Endothelial cell of umbilical vein (primary cell): ENCODE data around the gene RAB3IP. TPM values are rescaled to one million over a fixed set of nuclear protein-coding genes. Genes with fewer than 3 reads are reported as not detected.

Experiments used
- BruUV-seq: library from RNA; stranded (reverse); fragments of 400-500 nt; replicated peaks from 2 replicates; lab custom pipeline; 2021; lab: Mats Ljungman, UMichigan
- CTCF ChIA-PET: fragments of 300-600, 350-600 bp; sonication (Branson Sonifier 250); formaldehyde crosslinking; loops from one replicate; lab custom pipeline; 2021; ENCODE audit warnings: antibody characterized with exemption, inconsistent platforms; lab: Charles Lee
- POLR2A ChIA-PET: fragments of 300-600, 350-600 bp; sonication (Branson Sonifier 250); formaldehyde crosslinking; loops from one replicate; lab custom pipeline; 2021; ENCODE audit warnings: antibody characterized with exemption, inconsistent platforms; lab: Charles Lee
- DNase-seq: peaks from one replicate; pipeline ENCODE4 v3.0.0-alpha.2; 2011; ENCODE audit warnings: low read depth, low spot score
- FAIRE-seq: peaks from 2 replicates; lab custom pipeline; 2011; peaks lifted over from hg19 to GRCh38; lab: Jason Lieb, UNC
- H2AFZ ChIP-seq: 2 replicates; pipeline ENCODE4 v1.6.0; 2012; ENCODE audit warnings: low read depth, low read length, control low read depth, inconsistent platforms
- H3K27ac ChIP-seq: 2 replicates; pipeline ENCODE4 v1.5.1; 2011; ENCODE audit warnings: low read depth, mild to moderate bottlenecking, control low read depth, low read length, moderate library complexity; ENCODE audit not compliant: insufficient read depth
- H3K27me3 ChIP-seq, 2 experiments: 2 replicates each; pipeline versions ENCODE4 v1.6.0 to v1.6.1; 2011; ENCODE audit warnings: low read length in 2 of 2, mixed read lengths in 1 of 2; ENCODE audit not compliant: control insufficient read depth in 2 of 2, insufficient read depth in 2 of 2
- H3K36me3 ChIP-seq, 2 experiments: 2 replicates in 1 of 2; 3 replicates in 1 of 2; pipeline ENCODE4 v1.5.1; 2011; ENCODE audit warnings: low read length in 2 of 2, mild to moderate bottlenecking in 1 of 2, moderate library complexity in 1 of 2; ENCODE audit not compliant: control insufficient read depth in 2 of 2, insufficient read depth in 2 of 2; ENCODE audit errors: extremely low read depth in 1 of 2
- H3K4me1 ChIP-seq: 3 replicates; pipeline ENCODE4 v1.5.1; 2011; ENCODE audit warnings: mild to moderate bottlenecking, low read length; ENCODE audit not compliant: control insufficient read depth, insufficient read depth; ENCODE audit errors: extremely low read depth
- H3K4me2 ChIP-seq: 2 replicates; pipeline ENCODE4 v1.6.1; 2011; ENCODE audit warnings: low read length, control low read depth, mixed read lengths; ENCODE audit not compliant: insufficient read depth
- H3K4me3 ChIP-seq, 3 experiments: fragments of 200-600 bp in 1 of 3; sonication (generic), shearing (Covaris generic) in 1 of 3; replicated peaks in 1 of 3; 2 replicates each; pipeline ENCODE4 v1.5.1; 2011 to 2016; ENCODE audit warnings: control low read depth in 3 of 3, low read length in 3 of 3, mild to moderate bottlenecking in 2 of 3, inconsistent platforms in 1 of 3, low read depth in 1 of 3, moderate library complexity in 1 of 3; ENCODE audit not compliant: insufficient read depth in 1 of 3
- H3K79me2 ChIP-seq: 2 replicates; pipeline ENCODE4 v1.6.0; 2012; ENCODE audit warnings: low read length, inconsistent platforms; ENCODE audit not compliant: control insufficient read depth, insufficient read depth
- H3K9ac ChIP-seq: replicated peaks from 2 replicates; pipeline ENCODE3; 2011; ENCODE audit warnings: low read length, control low read depth; ENCODE audit not compliant: insufficient read depth; ENCODE audit errors: extremely low read depth
- H3K9me1 ChIP-seq: replicated peaks from 3 replicates; pipeline ENCODE4 v1.6.0; 2011; ENCODE audit warnings: mild to moderate bottlenecking, low read length; ENCODE audit not compliant: control insufficient read depth, insufficient read depth; ENCODE audit errors: extremely low read depth
- H3K9me3 ChIP-seq: replicated peaks from 2 replicates; pipeline ENCODE4 v1.5.1; 2012; ENCODE audit warnings: low read length, inconsistent platforms; ENCODE audit not compliant: control insufficient read depth, insufficient read depth
- H4K20me1 ChIP-seq: replicated peaks from 2 replicates; pipeline ENCODE3; 2011; ENCODE audit warnings: mild to moderate bottlenecking, low read length; ENCODE audit not compliant: control insufficient read depth, insufficient read depth; ENCODE audit errors: extremely low read depth
- EZH2 ChIP-seq: IDR thresholded peaks from 2 replicates; pipeline ENCODE4 v1.6.1; 2012; ENCODE audit warnings: borderline replicate concordance, low read depth, mild to moderate bottlenecking, moderate library complexity, low read length, inconsistent platforms; ENCODE audit not compliant: severe bottlenecking
- FOS ChIP-seq: IDR thresholded peaks from 2 replicates; pipeline ENCODE4 v1.6.1; 2011; ENCODE audit warnings: mild to moderate bottlenecking, low read length, moderate library complexity, borderline replicate concordance; ENCODE audit not compliant: insufficient read depth
- GATA2 ChIP-seq: IDR thresholded peaks from 2 replicates; pipeline ENCODE4 v1.7.0; 2011; ENCODE audit warnings: low read depth, mild to moderate bottlenecking, moderate library complexity, mixed read lengths, low read length; ENCODE audit not compliant: insufficient read length, insufficient read depth
- JUN ChIP-seq: IDR thresholded peaks from 2 replicates; pipeline ENCODE4 v1.6.1; 2011; ENCODE audit warnings: borderline replicate concordance, low read depth; ENCODE audit not compliant: insufficient read length, insufficient read depth
- MYC ChIP-seq: IDR thresholded peaks from one replicate; pipeline ENCODE4 v1.6.1; 2011; ENCODE audit warnings: mild to moderate bottlenecking, low read depth, low read length
- POLR2A ChIP-seq: IDR thresholded peaks from 2 replicates; pipeline ENCODE4 v1.6.1; 2012; ENCODE audit warnings: low read depth, mild to moderate bottlenecking, control low read depth, low read length
- POLR2AphosphoS5 ChIP-seq: IDR thresholded peaks from 2 replicates; pipeline ENCODE4 v1.6.1; 2012; ENCODE audit warnings: low read depth, mild to moderate bottlenecking, control low read depth, low read length, moderate library complexity; ENCODE audit not compliant: insufficient read depth
- dilution Hi-C: fragments of 300-500 bp; cut with MboI; formaldehyde crosslinking; loops from one replicate; pipeline ENCODE4 v1.15.0; 2019; ENCODE audit warnings: low sequenced_read_pairs; ENCODE audit not compliant: extremely low pct_ligation_motif_present
- intact Hi-C: fragments of 100-400 bp; cut with micrococcal nuclease; formaldehyde crosslinking; loops from one replicate; pipeline ENCODE4 v1.10.0; 2022
- polyA plus RNA-seq, 4 experiments: library from polyadenylated mRNA; depleted of rRNA in 3 of 4; stranded (reverse) in 3 of 4; unstranded in 1 of 4; fragments of >200 nt; gene quantifications; 2 replicates each; pipeline versions ENCODE4 v1.2.1 to v1.2.3, GENCODE V29; 2011 to 2012; ENCODE audit warnings: missing spikeins in 1 of 4
- total RNA-seq: library from RNA; stranded (reverse); gene quantifications from 2 replicates; pipeline ENCODE4 v1.2.3, GENCODE V29; 2021
- TF ChIP-seq, protein P1 (sequence below), 2 donors: IDR thresholded peaks; 1 replicate in 1 of 2; 2 replicates in 1 of 2; pipeline ENCODE4 v1.5.1; 2011; ENCODE audit warnings: low read length in 2 of 2, mild to moderate bottlenecking in 2 of 2, moderate library complexity in 2 of 2, control low read depth in 1 of 2, inconsistent platforms in 1 of 2, low read depth in 1 of 2; ENCODE audit not compliant: insufficient read depth in 1 of 2; ENCODE audit errors: extremely low read depth in 1 of 2
- TF ChIP-seq, protein P2 (sequence below): IDR thresholded peaks from 2 replicates; pipeline ENCODE4 v1.6.1; 2011; ENCODE audit not compliant: insufficient read depth, insufficient read length

RAB3IP gene
- total and polyA plus RNA-seq, 2 donors (not counting 3 experiments of a cell fraction or from before 2014, with no cell fraction given): 9.6 to 13.3 TPM

DNA sequence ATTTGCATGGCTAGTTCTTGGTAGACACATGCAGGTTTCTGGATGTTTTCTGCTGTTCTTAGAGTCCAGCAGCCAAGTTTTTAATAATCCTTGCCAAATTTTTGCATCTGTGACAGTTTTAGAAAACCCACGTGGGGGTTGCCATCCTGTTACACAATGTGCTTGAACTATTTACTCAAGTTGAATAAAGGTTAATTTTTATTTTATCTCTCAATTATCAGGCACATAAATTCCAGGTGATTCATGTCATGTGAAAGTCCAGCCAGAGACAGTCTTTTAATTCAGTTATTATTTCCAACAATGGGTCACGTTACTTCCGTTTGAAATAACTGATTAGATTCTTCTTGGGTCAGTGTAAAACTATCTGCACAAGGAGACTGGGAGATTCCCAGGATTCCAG lies 102.1 kb downstream of the RAB3IP start:
- H4K20me1 ChIP-seq: no peaks in the 10 kb centered on the region
- intact Hi-C loops (no loop called here), dilution Hi-C loops (no loop called here)
- DNase-seq (peak; percentile 38), FAIRE-seq (peak; percentile 18)
- BruUV-seq: no TSS peak
- no peak overlapping the region for H3K4me3 ChIP-seq
- H3K4me1 ChIP-seq: no peaks in the 10 kb centered on the region
- no peaks in the 10 kb centered on the region for H3K9me3 ChIP-seq
- no peak overlapping the region for H2AFZ ChIP-seq
- no peak for TF ChIP-seq FOS
- TF ChIP-seq JUN: no peak
- TF ChIP-seq, protein P1, sequence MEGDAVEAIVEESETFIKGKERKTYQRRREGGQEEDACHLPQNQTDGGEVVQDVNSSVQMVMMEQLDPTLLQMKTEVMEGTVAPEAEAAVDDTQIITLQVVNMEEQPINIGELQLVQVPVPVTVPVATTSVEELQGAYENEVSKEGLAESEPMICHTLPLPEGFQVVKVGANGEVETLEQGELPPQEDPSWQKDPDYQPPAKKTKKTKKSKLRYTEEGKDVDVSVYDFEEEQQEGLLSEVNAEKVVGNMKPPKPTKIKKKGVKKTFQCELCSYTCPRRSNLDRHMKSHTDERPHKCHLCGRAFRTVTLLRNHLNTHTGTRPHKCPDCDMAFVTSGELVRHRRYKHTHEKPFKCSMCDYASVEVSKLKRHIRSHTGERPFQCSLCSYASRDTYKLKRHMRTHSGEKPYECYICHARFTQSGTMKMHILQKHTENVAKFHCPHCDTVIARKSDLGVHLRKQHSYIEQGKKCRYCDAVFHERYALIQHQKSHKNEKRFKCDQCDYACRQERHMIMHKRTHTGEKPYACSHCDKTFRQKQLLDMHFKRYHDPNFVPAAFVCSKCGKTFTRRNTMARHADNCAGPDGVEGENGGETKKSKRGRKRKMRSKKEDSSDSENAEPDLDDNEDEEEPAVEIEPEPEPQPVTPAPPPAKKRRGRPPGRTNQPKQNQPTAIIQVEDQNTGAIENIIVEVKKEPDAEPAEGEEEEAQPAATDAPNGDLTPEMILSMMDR (IDR thresholded peaks at IDR 0.05; ENCODE audit: extremely low read depth in 1 of 2, insufficient read depth in 1 of 2, low read depth in 1 of 2, low read length in 2 of 2): no peak
- TF ChIP-seq EZH2: no peak
- no peak for TF ChIP-seq POLR2AphosphoS5
- H3K9me1 ChIP-seq: no peaks in the 10 kb centered on the region
- no peak overlapping the region for H3K4me2 ChIP-seq
- H3K9ac ChIP-seq: no peak overlapping the region
- peaks cover 0 to 2% of the 10 kb centered on the region in 2 experiments for H3K27me3 ChIP-seq
- ChIA-PET POLR2A (no interaction called here), CTCF (no interaction called here)
- no peaks in the 10 kb centered on the region for H3K79me2 ChIP-seq
- H3K27ac ChIP-seq: no peak overlapping the region
- H3K36me3 ChIP-seq: no peaks in the 10 kb centered on the region

DNA sequence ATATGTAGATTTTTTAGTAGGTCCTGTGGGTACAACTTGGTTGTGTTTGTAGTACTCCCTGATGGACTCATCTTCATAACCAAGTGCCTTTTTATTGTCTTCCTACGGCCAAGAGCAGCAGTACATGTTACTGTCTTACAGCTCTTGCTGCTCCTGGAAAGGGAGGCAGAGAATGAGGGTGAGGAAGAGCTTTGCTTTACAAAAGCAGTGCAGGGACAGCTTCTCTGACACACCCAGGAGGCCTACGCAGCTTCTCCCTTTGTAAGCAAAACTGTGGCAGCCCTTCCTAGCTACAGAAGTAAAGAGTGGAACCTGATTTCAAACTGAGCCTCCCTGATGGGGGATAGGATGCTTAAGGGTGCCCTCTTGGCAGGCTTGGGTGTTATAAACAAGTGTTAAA lies 104.9 kb downstream of the RAB3IP start:
- dilution Hi-C loops: no loop called here
- Histone ChIP-seq H3K79me2 (no peaks in the 10 kb centered on the region), H2AFZ (no peak overlapping the region), H3K4me3 (no peak overlapping the region), H3K4me2 (no peak overlapping the region), H4K20me1 (no peaks in the 10 kb centered on the region), H3K9ac (no peak overlapping the region), H3K36me3 (no peaks in the 10 kb centered on the region), H3K9me3 (no peaks in the 10 kb centered on the region), H3K9me1 (no peaks in the 10 kb centered on the region), H3K27me3 (peaks cover 0 to 2% of the 10 kb centered on the region in 2 experiments), H3K4me1 (no peaks in the 10 kb centered on the region), H3K27ac (no peak overlapping the region)
- CTCF ChIA-PET: no interaction called here
- BruUV-seq: no TSS peak
- FAIRE-seq (no peak), DNase-seq (no peak)
- intact Hi-C loops: no loop called here
- TF ChIP-seq MYC (no peak), JUN (no peak), GATA2 (no peak), POLR2AphosphoS5 (no peak), FOS (no peak), POLR2A (no peak), EZH2 (no peak)
- TF ChIP-seq, protein P2, sequence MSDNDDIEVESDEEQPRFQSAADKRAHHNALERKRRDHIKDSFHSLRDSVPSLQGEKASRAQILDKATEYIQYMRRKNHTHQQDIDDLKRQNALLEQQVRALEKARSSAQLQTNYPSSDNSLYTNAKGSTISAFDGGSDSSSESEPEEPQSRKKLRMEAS: no peak
- TF ChIP-seq, protein P1 (IDR thresholded peaks at IDR 0.05; ENCODE audit: extremely low read depth in 1 of 2, insufficient read depth in 1 of 2, low read depth in 1 of 2, low read length in 2 of 2): no peak
- POLR2A ChIA-PET: no interaction called here
